Heart left ventricle (tissue), 16 donors: ENCODE data around the gene FKBP4. TPM values are rescaled to one million over a fixed set of nuclear protein-coding genes. Genes with fewer than 3 reads are reported as not detected.

Experiments
- ATAC-seq, 4 donors: fragments of 200-7000 bp; cut with Tn5 transposase; one replicate each; pipeline ENCODE4 v1.9.1; 2020 to 2022; ENCODE audit warnings: moderate library complexity in 4 of 4, mild to moderate bottlenecking in 3 of 4, moderate number of reproducible peaks in 1 of 4
- DNase-seq, 5 donors: peaks; one replicate each; pipeline ENCODE4 v3.0.0-alpha.2; 2020
- H3K27ac ChIP-seq, 12 donors: fragments of 200-600 bp; sonication (generic) in 4 of 12; one replicate each; pipeline versions ENCODE4 v1.5.0 to v1.8.0; 2016 to 2022; ENCODE audit warnings: mild to moderate bottlenecking in 2 of 12
- H3K27me3 ChIP-seq, 9 donors: fragments of 200-600 bp; sonication (generic) in 2 of 9; one replicate each; pipeline versions ENCODE4 v1.5.1 to v1.8.0; 2016 to 2022; ENCODE audit warnings: mild to moderate bottlenecking in 3 of 9
- H3K36me3 ChIP-seq, 9 donors: fragments of 200-600 bp; sonication (generic) in 2 of 9; one replicate each; pipeline versions ENCODE4 v1.5.0 to v1.8.0; 2018 to 2022; ENCODE audit warnings: mild to moderate bottlenecking in 2 of 9
- H3K4me1 ChIP-seq, 12 donors: fragments of 200-600 bp; sonication (generic) in 4 of 12; one replicate each; pipeline versions ENCODE4 v1.5.0 to v1.8.0; 2016 to 2022; ENCODE audit warnings: mild to moderate bottlenecking in 3 of 12
- H3K4me3 ChIP-seq, 12 donors: fragments of 200-600 bp; sonication (generic) in 4 of 12; one replicate each; pipeline versions ENCODE4 v1.5.0 to v1.8.0; 2017 to 2022; ENCODE audit warnings: mild to moderate bottlenecking in 9 of 12, moderate library complexity in 4 of 12
- H3K9me3 ChIP-seq, 12 donors: fragments of 200-600 bp; sonication (generic) in 4 of 12; one replicate each; pipeline versions ENCODE4 v1.5.0 to v1.8.0; 2016 to 2022; ENCODE audit warnings: mild to moderate bottlenecking in 1 of 12
- POLR2A ChIP-seq, 2 donors: fragments of 450-650 bp; IDR thresholded peaks; one replicate each; pipeline ENCODE4 v1.6.1; 2017; ENCODE audit warnings: antibody characterized with exemption in 2 of 2, mild to moderate bottlenecking in 2 of 2, moderate library complexity in 2 of 2
- WGBS, 4 donors: extraction: QIAGEN DNeasy Blood & Tissue Kit in 2 of 4; methylation state at CpG; one replicate each; pipeline versions ENCODE4 v1.1.5 to v1.1.7; 2013 to 2018; 5-methylcytosine and 5-hydroxymethylcytosine counted together
- intact Hi-C, 10 donors: fragments of 100-400 bp; cut with DNase I; formaldehyde crosslinking; loops; one replicate each; pipeline versions ENCODE4 v1.11.1 to v1.14.2; 2022
- polyA plus RNA-seq, 2 donors: library from polyadenylated mRNA; stranded (reverse); fragments of 200-250 nt; gene quantifications; one replicate each; pipeline ENCODE4 v1.2.3, GENCODE V29; 2013
- total RNA-seq, 9 donors: library from RNA; depleted of rRNA in 2 of 9; stranded (reverse); fragments of >200 nt in 2 of 9; fragmentation: NEBNext Ultra II Directional in 3 of 9; extraction: Animal tissue kit (Norgen Biotek cat#: 25700) in 3 of 9; gene quantifications; one replicate each; pipeline versions ENCODE4 v1.1.0 to v1.2.4, GENCODE V29; 2016 to 2023
- TF ChIP-seq, protein P1 (sequence below), 12 donors: fragments of 200-600 bp; sonication (generic) in 4 of 12; IDR thresholded peaks; one replicate each; pipeline versions ENCODE4 v1.5.0 to v1.8.0; 2018 to 2022; ENCODE audit warnings: antibody characterized with exemption in 12 of 12, mild to moderate bottlenecking in 5 of 12
- donor health status: ischemic (EF 13 %, LVEDD 7.1; RV severe dilation, severe dysfunction).
- donor health status: healthy with polysubstance abuse.
- donor health status: DM: no; HTN: yes; CAD: no.
- donor health status: DM: no; HTN: no; CAD: no.
- donor health status: ischemic (EF 25% LVEDD 6.9; RV normal size, moderate dysfunction).
- donor health status: ischemic (EF 25% LVEDD 5.7; RV mildly dilated, moderate dysfunction).
- donor health status: healthy.
- donor health status: DM: yes; HTN: yes; CAD: no.
- donor health status: ischemic (EF 35%, LVEDD 5.7; RV mildly dilated, moderate dysfunction).
- donor health status: nonischemic (EF 11% LVEDD 7.7; RV severe dilation, severe dysfunction).
- donor health status: DM: yes; HTN: yes; CAD: no.
- donor health status: PGD.
- donor health status: ischemic (EF 29% LVEDD 5.4; RV normal size, mild dysfunction).
- donor health status: nonischemic (EF 23%, LVEDD 6.1; RV moderate dilation, normal function).

Gene FKBP4
- total and polyA plus RNA-seq, 11 donors, result 25.4 to 84.9 (median 44.0) TPM

DNA sequence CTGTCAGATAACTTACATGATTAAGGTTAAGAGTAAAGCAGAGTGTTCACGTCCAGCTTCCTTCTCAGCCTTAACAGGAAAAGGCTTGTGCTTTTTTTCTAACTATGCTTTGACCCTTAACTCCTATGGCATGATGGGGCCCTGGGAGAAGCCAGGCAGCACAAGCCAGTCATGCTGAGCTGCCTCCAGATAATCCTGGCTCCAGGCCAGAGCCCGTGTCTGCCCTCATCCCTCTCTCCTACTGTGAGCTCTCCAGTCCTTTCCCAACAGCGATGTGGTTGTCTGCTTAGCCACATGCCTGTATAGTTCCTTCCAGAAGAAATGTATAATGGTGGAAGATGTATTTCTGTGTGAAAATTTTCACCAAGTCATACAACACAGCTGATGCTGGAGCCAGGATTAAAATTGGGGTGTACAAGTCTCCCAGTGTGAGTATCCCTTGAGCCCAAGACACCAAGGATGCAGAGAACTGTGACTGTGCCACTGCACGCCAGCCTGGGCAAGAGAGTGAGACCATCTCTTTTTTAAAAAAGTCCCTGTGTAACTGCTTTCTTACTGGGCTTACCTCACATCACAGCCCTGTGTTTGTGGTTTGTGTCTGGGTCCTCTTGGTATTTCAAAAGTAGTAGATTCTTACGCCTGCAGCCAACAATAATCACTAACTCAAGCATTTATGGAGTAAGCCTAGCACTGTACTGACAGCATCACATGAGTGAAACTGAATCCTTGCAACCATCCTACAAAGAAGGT, 9.8 kb downstream of the FKBP4 start:
- intact Hi-C loops, result no loop called here
- Histone ChIP-seq H3K4me1 (peaks cover 0 to 44% (median 23%) of the 10 kb centered on the region in 12 donors), H3K9me3 (no peaks in the 10 kb centered on the region), H3K4me3 (no peak overlapping the region), H3K27ac (peak overlapping the region in 8 of 12 donors; percentile 14 to 58 (median 40)), H3K27me3 (no peaks in the 10 kb centered on the region), H3K36me3 (peaks cover 0 to 68% (median 53%) of the 10 kb centered on the region in 9 donors)
- ATAC-seq (peak; percentile 83 to 95 (median 87)), DNase-seq (peak; percentile 73 to 86 (median 78))
- 50 to 60% (median 51%) methylated on average over 5 of the region's 5 CpGs for WGBS, 4 donors
- no peak for TF ChIP-seq POLR2A (IDR thresholded peaks at IDR 0.05)
- TF ChIP-seq, protein P1, sequence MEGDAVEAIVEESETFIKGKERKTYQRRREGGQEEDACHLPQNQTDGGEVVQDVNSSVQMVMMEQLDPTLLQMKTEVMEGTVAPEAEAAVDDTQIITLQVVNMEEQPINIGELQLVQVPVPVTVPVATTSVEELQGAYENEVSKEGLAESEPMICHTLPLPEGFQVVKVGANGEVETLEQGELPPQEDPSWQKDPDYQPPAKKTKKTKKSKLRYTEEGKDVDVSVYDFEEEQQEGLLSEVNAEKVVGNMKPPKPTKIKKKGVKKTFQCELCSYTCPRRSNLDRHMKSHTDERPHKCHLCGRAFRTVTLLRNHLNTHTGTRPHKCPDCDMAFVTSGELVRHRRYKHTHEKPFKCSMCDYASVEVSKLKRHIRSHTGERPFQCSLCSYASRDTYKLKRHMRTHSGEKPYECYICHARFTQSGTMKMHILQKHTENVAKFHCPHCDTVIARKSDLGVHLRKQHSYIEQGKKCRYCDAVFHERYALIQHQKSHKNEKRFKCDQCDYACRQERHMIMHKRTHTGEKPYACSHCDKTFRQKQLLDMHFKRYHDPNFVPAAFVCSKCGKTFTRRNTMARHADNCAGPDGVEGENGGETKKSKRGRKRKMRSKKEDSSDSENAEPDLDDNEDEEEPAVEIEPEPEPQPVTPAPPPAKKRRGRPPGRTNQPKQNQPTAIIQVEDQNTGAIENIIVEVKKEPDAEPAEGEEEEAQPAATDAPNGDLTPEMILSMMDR (IDR thresholded peaks at IDR 0.05), result no peak

DNA sequence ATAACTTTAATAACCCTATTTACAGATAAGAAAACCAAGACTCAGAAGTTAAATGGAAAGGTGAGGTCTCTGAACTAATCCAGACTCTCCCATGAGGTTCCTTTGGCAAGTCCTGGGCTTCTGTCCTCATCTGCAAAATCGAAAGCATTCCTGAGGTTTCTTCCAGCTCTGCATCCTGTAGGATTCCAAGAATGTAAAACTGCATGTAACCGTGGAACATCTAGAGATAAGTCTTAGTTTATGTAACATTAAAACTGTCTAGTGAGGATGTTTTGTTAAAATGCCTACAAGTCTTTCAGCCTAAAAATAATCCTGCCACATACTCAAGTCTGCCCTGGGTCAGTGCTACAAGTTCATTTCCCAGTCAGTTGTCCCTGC, 10.4 kb downstream of the FKBP4 start:
- intact Hi-C loops, result no loop called here
- Histone ChIP-seq H3K27ac (peak overlapping the region in 3 of 12 donors; percentile 34 to 58 (median 51)), H3K4me1 (peaks cover 0 to 39% (median 23%) of the 10 kb centered on the region in 12 donors), H3K27me3 (no peaks in the 10 kb centered on the region), H3K9me3 (no peaks in the 10 kb centered on the region), H3K36me3 (peaks cover 0 to 64% (median 47%) of the 10 kb centered on the region in 9 donors), H3K4me3 (no peak overlapping the region)
- 25 to 47% (median 37%) methylated on average over 2 of the region's 2 CpGs for WGBS, 4 donors
- ATAC-seq (no peak), DNase-seq (no peak)
- TF ChIP-seq POLR2A (IDR thresholded peaks at IDR 0.05), result no peak
- TF ChIP-seq, protein P1 (IDR thresholded peaks at IDR 0.05), result no peak

DNA sequence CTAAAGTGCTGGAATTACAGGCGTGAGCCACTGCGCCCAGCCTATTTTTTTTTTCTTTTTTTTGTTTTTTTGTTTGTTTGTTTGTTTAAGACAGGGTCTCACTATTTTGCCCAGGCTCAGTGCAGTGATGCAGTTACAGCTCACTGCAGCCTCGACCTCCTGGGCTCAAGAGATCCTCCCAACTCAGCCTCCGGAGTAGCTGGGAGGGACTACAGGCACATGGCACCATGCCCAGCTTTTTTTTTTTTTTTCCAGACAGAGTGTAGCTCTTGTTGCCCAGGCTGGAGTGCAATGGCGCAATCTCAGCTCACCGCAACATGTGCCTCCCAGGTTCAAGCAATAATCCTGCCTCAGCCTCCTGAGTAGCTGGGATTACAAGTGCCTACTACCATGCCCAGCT, 11.9 kb downstream of the FKBP4 start:
- Histone ChIP-seq H3K27ac (no peak overlapping the region), H3K27me3 (no peaks in the 10 kb centered on the region), H3K36me3 (peaks cover 0 to 48% (median 31%) of the 10 kb centered on the region in 9 donors), H3K4me3 (no peak overlapping the region), H3K9me3 (no peaks in the 10 kb centered on the region), H3K4me1 (peaks cover 0 to 29% (median 22%) of the 10 kb centered on the region in 12 donors)
- 91 to 95% (median 95%) methylated on average over 6 of the region's 6 CpGs for WGBS, 4 donors
- intact Hi-C loops, result no loop called here
- TF ChIP-seq, protein P1 (IDR thresholded peaks at IDR 0.05), result no peak
- TF ChIP-seq POLR2A (IDR thresholded peaks at IDR 0.05), result no peak
- DNase-seq (no peak), ATAC-seq (no peak)

DNA sequence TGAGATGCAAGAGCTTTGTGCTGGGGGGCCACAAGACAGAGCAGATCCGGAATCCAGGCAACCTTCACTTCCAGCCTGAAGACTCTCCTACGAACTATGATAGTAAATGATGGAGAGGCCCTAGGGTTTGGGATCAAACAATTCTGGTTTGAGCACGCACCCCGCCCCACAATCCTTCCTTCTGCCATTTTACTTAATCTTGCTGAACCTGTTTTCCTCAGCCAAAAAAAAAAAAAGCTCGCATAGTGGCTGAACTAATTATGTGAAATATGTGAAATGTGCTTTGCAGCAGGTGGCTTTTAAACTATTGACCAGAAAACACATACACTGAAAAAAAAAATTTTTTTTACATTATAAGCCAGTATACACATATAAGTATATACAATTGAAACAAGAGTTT, 17.0 kb downstream of the FKBP4 start:
- H3K36me3 ChIP-seq, result peaks cover 0 to 17% (median 3%) of the 10 kb centered on the region in 9 donors
- peaks cover 0 to 23% (median 17%) of the 10 kb centered on the region in 12 donors for H3K4me1 ChIP-seq
- peak overlapping the region; percentile 21 to 90 (median 72) for H3K4me3 ChIP-seq
- TF ChIP-seq, protein P1 (IDR thresholded peaks at IDR 0.05), result no peak
- no peak for TF ChIP-seq POLR2A (IDR thresholded peaks at IDR 0.05)
- intact Hi-C loops, result loop anchor here in 3 of 10 donors (2.0 kb wide), 2 partner anchors 15 to 17 kb away; partner anchors contain the start of gene FKBP4 (in 2 of the 3)
- no peaks in the 10 kb centered on the region for H3K27me3 ChIP-seq
- H3K9me3 ChIP-seq, result no peaks in the 10 kb centered on the region
- DNase-seq (no peak), ATAC-seq (no peak)
- 80 to 86% (median 83%) methylated on average over 5 of the region's 5 CpGs for WGBS, 4 donors
- H3K27ac ChIP-seq, result peak overlapping the region; percentile 20 to 98 (median 94)
